Activated naive CD4-positive, alpha-beta T cell treated with anti-CD3 and anti-CD28 coated beads, Interleukin-2, amount 50 U/mL, for 16 hours (primary cell): Measurements from ENCODE around the gene PRKD1.
"Not testable (repeated sequence)": the region's sequence is repeated elsewhere in the genome, so short reads cannot be mapped to it uniquely, and the experiment has no call there.

Experiments
- DNase-seq: peaks from one replicate; pipeline ENCODE4 v3.0.0-alpha.2; 2020

PRKD1 gene

GRCh38 chr14:29738056-29738455, 189.6 kb downstream of the PRKD1 start:
- no peak for DNase-seq

GRCh38 chr14:29735459-29735858, 192.2 kb downstream of the PRKD1 start:
- no peak for DNase-seq

- DNase-seq = no peak
These were observed 192.9 kb downstream of the PRKD1 start for GRCh38 chr14:29734732-29735131.

DNA sequence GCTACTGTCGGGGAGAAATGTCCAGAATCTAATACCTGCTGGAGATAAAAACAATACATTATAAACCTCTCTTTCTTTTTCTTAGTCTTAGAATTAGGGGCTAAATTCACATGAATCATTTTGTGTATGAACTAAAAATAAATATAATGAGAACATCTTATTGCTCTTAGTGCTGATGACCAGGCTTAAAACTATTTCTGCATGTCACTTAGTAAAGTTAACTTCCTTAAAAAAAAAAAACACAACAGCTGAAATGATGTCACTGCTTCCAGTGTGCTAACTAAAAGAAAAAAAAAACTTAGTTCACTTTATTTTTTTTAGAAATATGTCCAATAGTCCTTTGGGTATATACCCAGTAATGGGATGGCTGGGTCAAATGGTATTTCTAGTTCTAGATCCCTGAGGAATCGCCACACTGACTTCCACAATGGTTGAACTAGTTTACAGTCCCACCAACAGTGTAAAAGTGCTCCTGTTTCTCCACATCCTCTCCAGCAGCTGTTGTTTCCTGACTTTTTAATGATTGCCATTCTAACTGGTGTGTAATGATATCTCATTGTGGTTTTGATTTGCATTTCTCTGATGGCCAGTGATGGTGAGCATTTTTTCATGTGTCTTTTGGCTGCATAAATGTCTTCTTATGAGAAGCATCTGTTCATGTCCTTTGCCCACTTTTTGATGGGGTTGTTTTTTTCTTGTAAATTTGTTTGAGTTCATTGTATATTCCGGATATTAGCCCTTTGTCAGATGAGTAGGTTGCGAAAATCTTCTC, 200.9 kb downstream of the PRKD1 start:
- not testable (repeated sequence) for DNase-seq

DNA sequence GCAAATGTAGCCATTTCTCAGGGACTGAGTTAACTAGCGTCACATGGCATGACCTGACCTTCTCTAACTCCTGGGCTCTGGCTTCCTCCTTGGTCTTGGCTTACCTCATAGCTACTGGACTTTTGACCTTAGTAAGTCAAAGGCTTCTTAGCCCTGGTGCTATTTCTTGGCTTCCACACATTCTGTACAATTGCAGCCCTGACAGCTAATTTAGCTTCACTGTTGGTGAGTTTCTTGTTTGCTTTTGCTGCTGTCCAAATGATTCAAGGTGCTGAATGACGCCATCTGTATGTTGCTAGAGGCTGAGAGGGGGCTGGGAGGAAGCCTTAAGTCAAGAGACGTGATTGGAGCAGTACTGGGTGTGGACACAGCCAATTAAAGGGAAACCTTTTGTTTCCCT, 202.7 kb downstream of the PRKD1 start:
- DNase-seq = no peak

GRCh38 chr14:29722831-29723230, 204.8 kb downstream of the PRKD1 start:
- no peak for DNase-seq

- no peak for DNase-seq
These were observed 206.1 kb downstream of the PRKD1 start for GRCh38 chr14:29721586-29721985.

DNA sequence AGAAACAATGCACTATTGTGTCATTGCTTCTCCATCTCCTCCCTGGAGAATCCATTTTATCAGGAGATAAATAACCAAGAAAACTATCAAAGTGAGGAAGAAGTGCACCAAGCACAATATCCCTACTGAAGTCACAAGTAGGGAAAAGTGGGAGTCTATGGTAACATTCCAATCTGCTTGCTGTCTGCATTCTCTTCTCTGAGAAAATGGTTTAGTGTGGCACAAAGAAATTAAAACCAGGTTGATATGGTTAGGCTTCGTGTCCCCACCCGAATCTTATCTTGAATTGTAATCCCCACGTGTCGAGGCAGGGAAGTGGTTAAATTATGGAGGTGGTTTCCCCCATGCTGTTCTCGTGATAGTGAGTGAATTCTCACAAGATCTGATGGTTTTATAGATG, 209.7 kb downstream of the PRKD1 start:
- DNase-seq = no peak

DNA sequence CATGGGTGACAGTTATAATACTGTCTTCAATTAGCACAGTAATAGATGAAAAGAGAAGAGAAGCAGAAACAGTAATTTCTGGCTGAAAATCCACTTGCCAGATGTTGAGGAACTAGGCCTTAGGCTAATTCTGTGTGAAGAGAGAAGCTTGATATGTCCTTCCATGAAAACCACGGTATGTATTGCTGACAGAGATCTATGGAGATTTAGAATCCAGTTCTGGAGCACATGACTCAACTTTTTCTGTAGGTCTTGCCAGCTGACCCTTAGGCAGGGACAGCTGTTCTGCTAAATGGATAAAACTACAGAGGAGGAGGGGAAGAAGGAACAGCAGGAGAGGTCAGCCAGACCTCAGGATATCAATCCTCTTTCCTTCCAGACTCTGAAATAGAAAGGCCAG, 211.5 kb downstream of the PRKD1 start:
- DNase-seq = no peak

DNA sequence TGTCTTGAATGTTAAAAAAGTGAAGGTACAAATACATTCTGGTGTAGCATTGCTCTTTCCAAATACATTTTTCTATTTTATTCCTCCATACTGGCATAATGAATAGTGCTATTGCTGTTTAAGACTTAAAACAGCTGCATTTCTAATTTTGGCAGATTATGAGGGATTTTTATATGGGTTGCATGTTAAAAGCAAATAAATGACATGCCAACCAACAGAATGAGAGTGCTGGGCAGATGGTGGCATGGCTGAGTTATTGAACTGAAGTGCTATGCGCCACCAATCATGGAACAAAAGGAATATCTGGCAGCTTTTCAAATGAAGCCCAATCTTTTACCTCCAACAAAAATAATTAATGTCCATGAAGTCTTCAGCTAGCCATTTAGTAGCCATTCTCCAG, 215.0 kb downstream of the PRKD1 start:
- DNase-seq = no peak

GRCh38 chr14:29710015-29710414, 217.6 kb downstream of the PRKD1 start:
- no peak for DNase-seq

DNA sequence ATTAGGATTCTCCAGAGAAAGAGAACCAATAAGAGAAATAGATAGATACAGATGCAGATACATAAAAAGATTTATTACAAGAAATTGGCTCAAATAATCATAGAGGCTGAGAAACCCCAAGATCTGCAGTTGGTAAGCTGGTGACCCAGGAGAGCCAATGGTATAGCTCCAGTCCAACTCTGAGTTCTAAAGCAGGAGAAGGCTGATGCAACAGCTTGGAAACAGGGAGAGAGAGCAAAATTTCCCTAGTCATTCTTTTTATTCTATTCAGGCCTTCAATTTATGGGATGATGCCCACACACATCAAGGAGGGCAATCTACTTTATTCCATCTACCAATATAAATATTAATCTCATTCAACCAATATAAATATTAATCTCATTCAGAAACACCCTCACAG, 218.2 kb downstream of the PRKD1 start:
- no peak for DNase-seq

DNA sequence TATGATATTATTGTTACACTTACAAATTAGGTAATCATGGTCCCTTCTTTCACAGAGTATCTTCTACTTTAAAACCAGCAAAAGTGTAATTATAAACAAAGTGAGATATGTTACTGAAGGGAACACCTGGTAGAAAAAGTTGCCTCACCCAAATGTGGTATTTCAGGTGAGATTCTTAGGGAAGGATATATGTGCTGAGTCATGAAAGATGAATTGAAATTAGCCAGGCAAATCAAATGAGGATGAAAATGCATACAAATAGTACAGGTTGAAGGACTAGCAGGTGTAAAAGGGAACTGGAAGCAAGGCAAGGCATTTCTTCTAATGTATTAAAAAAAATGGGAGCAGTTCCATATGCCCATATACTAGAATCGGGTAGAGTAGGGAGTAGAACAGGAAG, 220.9 kb downstream of the PRKD1 start:
- DNase-seq = no peak

GRCh38 chr14:29705801-29706200, 221.8 kb downstream of the PRKD1 start:
- no peak for DNase-seq

- not testable (repeated sequence) for DNase-seq
These were observed 238.1 kb downstream of the PRKD1 start for GRCh38 chr14:29689597-29689996.

- DNase-seq = no peak
These were observed 239.8 kb downstream of the PRKD1 start for GRCh38 chr14:29687866-29688265.

- DNase-seq = no peak
These were observed 240.4 kb downstream of the PRKD1 start for GRCh38 chr14:29687071-29687765.

- no peak for DNase-seq
These were observed 242.7 kb downstream of the PRKD1 start for GRCh38 chr14:29684926-29685325.

DNA sequence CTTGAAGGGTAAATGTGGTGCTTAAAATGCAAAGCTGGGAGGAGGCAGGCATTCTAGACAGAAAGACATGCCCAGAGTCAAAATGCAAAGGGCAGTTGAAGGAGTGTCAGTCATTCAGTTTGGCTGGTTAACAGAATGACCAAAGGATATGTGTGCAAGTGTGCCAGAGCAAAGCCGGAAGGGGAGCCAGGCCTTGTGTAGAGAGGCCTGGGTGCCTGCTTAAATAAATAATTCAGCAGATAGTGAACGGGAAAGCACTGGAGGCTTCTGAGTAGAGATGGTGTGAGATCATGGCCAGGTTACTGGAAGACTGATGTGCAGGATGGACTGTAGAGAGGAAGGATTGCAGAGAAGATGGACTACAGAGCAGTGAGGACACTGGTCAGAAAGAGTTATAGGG, 244.9 kb downstream of the PRKD1 start:
- DNase-seq = no peak

DNA sequence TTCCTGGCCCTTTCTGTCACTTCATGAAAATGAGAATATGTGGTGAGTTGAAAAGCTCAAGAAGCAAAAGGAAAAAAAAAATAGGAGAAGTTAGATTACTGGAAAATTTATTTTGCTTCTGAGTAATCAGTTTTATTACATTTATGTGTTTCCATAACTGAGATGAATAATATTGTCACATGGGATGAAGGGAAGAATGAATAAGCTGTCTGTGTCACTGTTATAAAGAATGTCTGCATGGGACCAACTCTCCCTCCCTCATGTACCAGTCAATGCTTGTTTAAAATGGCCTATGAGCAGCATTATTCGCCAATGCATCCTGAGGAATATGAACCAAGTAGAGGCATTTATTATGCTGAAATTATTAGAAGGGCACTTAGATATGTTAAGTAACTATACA, 246.3 kb downstream of the PRKD1 start:
- no peak for DNase-seq

DNA sequence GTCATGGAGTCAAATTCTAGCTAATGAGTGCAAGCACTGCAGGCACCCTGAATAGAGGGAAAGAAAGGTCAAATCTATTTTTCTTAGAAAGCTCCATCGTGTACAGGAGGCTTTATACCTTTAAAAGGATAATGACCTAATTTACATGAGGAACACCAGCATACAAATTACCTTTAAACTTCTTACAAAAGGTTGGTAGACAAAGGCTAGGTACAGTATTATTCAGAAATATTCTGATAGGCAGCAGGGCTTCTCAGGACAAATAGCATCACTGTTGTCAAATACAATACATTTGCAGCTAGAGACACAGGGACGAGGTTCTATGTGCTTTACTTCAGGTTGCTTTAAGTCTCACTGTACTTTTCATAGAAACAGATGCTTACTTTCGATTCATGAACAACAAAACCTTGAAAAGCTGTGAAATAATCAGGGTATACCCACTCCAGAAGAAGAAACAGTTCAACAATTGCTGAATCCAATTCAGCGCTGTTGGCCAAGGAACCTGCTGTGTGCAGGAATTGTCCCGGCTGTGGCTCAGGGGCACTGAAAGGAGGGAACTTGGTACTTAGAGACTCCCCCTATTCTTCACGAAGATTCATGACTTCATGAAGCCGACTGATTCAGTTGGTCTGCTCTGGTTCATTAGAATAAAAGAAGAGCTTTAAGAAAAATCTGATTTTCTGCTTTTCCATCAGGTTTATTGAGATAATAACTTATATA, 252.9 kb downstream of the PRKD1 start:
- DNase-seq = no peak

DNA sequence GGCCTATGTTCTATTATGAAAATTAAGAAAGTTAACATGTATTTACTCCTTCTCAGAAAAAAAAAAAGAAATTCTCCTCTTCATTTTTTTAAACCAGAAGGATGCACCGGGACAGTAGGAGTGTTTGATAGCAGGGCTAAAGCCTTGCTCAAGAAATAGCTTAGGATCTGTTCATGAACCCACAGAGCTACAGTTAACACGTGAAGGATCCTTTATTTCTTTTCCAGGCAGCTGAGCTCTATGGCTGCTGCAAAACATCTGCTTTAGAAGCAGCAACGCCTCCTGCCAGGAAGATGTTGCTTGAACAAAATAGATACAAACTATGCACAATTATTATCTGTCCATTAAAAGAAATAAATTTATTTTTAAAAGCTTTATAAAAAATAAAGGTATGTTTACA, 254.8 kb downstream of the PRKD1 start:
- DNase-seq = no peak

DNA sequence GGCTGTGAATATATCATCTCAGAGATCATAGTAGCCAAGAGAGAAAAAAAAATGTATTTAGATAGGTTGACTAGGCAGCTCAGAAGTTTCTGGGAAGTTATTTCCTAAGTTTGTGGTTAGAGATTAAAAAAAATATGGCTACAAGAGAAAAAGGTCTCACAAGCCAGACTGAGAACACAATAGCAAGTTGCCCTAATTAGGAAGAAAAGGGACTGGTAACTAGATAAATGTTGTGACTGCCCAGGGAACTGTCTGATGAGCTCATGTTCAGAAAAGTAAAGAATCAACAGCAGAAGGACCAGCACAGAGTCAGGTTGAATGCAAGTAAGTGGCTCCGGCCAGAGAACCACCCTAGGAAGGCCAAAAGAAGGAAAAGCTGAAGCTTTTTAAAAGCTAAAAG, 256.6 kb downstream of the PRKD1 start:
- no peak for DNase-seq

GRCh38 chr14:29668201-29668600, 259.4 kb downstream of the PRKD1 start:
- no peak for DNase-seq
